Hepatocyte (in vitro differentiated cells): ENCODE data around the gene ATAT1. TPM values are rescaled to one million over a fixed set of nuclear protein-coding genes. Genes with fewer than 3 reads are reported as not detected.

Experiments
- DNase-seq: peaks from one replicate; pipeline ENCODE4 v3.0.0-alpha.2; 2016; ENCODE audit warnings: low spot score
- H2AFZ ChIP-seq: fragments of 200-600 bp; sonication (generic); 2 replicates; pipeline ENCODE4 v1.6.0; 2016; ENCODE audit warnings: antibody characterized with exemption, mild to moderate bottlenecking
- H3K27ac ChIP-seq: fragments of 200-600 bp; sonication (generic); 2 replicates; pipeline ENCODE4 v1.5.1; 2016; ENCODE audit warnings: mild to moderate bottlenecking
- H3K27me3 ChIP-seq: fragments of 200-600 bp; sonication (generic); 2 replicates; pipeline ENCODE4 v1.6.1; 2016
- H3K36me3 ChIP-seq: fragments of 200-600 bp; sonication (generic); replicated peaks from 2 replicates; pipeline ENCODE4 v1.5.1; 2016; ENCODE audit warnings: low read depth; ENCODE audit not compliant: insufficient read depth
- H3K4me1 ChIP-seq: fragments of 200-600 bp; sonication (generic); 2 replicates; pipeline ENCODE4 v1.5.1; 2016; ENCODE audit warnings: mild to moderate bottlenecking, moderate library complexity; ENCODE audit not compliant: insufficient read depth
- H3K4me2 ChIP-seq: fragments of 200-600 bp; sonication (generic); 2 replicates; pipeline ENCODE4 v1.6.0; 2016
- H3K4me3 ChIP-seq: fragments of 200-600 bp; sonication (generic); 2 replicates; pipeline ENCODE4 v1.5.1; 2016; ENCODE audit warnings: mild to moderate bottlenecking
- H3K79me2 ChIP-seq: fragments of 200-600 bp; sonication (generic); 2 replicates; pipeline ENCODE4 v1.6.0; 2017; ENCODE audit warnings: mild to moderate bottlenecking
- H3K9me2 ChIP-seq: fragments of 200-600 bp; sonication (generic); replicated peaks from 2 replicates; pipeline ENCODE4 v1.6.0; 2017; ENCODE audit warnings: mild to moderate bottlenecking; ENCODE audit not compliant: insufficient read depth
- H3K9me3 ChIP-seq: fragments of 200-600 bp; sonication (generic); 2 replicates; pipeline ENCODE4 v1.5.1; 2016; ENCODE audit warnings: low read depth, mild to moderate bottlenecking
- H4K20me1 ChIP-seq: fragments of 200-600 bp; sonication (generic); 2 replicates; pipeline ENCODE4 v1.6.0; 2016; ENCODE audit warnings: mild to moderate bottlenecking; ENCODE audit not compliant: insufficient read depth, poor library complexity, severe bottlenecking
- EZH2 ChIP-seq: fragments of 200-600 bp; sonication (generic); IDR thresholded peaks from 2 replicates; pipeline ENCODE4 v1.6.1; 2016; ENCODE audit warnings: antibody characterized with exemption, mild to moderate bottlenecking, borderline replicate concordance
- EZH2phosphoT487 ChIP-seq: fragments of 200-600 bp; sonication (generic); IDR thresholded peaks from one replicate; pipeline ENCODE4 v1.6.1; 2018; ENCODE audit warnings: antibody characterized with exemption, mild to moderate bottlenecking, low read depth, moderate library complexity; ENCODE audit not compliant: unreplicated experiment, severe bottlenecking
- WGBS: methylation state at CpG from one replicate; pipeline ENCODE4 v1.1.6; 2016; ENCODE audit warnings: low lambda C conversion rate; ENCODE audit errors: missing lambda C conversion rate; 5-methylcytosine and 5-hydroxymethylcytosine counted together
- polyA plus RNA-seq: library from polyadenylated mRNA; unstranded; fragments of >200 nt; fragmentation: Nextera tagmentation; extraction: Ambion mirVana; gene quantifications from 2 replicates; pipeline ENCODE4 v1.2.1, GENCODE V29; 2016
- total RNA-seq: library from RNA; depleted of rRNA; stranded (reverse); fragments of >200 nt; gene quantifications from 2 replicates; pipeline ENCODE4 v1.2.3, GENCODE V29; 2014
- TF ChIP-seq, protein P1 (sequence below): fragments of 200-600 bp; sonication (generic); IDR thresholded peaks from 2 replicates; pipeline ENCODE4 v1.5.1; 2016; ENCODE audit warnings: antibody characterized with exemption, mild to moderate bottlenecking; ENCODE audit not compliant: poor library complexity

The ATAT1 gene
- total and polyA plus RNA-seq, 2 experiments from 2014 or later: 7.0 to 18.3 TPM

DNA sequence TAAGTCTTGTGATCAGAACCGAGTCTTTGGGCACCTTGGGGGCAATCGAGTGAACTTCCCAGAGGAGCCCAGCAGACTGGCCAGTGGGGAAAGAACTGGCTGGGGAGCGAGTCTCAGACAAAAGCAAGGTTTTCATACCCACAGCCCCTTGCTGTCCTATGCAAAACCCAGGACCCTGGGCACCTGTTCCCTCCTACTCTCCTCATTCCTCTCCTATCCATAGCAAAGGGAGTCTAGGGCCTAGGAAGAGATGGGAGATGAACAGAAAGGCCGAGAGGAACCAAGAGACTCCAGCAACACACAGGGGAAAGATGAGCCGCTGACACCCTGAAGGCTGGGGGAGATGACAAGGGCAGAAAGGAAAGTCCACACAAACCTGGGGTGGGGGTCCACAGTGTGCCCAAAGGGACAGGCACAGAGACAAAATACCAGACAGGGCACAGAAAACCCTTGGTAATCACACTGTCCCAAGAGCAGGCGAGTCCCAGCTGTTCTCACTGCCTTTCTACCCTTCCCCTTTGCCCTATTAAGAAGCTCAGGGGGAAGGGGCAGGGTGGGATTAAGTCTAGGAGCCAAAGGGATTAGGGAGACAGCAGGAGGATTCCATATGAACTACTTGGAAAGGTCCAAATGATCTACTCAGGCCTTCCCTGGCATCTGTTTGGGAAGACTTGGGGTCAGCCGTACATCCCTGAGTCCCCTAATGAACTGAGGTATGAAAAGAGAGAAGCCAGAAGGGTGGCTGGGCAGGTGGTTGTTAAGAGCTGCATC lies 53.3 kb downstream of the ATAT1 start:
- no peak overlapping the region for H3K27ac ChIP-seq
- no peak for DNase-seq
- peaks cover 43% of the 10 kb centered on the region for H3K79me2 ChIP-seq
- H3K36me3 ChIP-seq: no peaks in the 10 kb centered on the region
- peaks cover 25% of the 10 kb centered on the region for H3K4me1 ChIP-seq
- H3K27me3 ChIP-seq: no peaks in the 10 kb centered on the region
- no peaks in the 10 kb centered on the region for H3K9me3 ChIP-seq
- H3K4me2 ChIP-seq: no peak overlapping the region
- H4K20me1 ChIP-seq: no peaks in the 10 kb centered on the region
- 77% methylated on average over 7 of the region's 7 CpGs for WGBS
- H3K9me2 ChIP-seq: no peaks in the 10 kb centered on the region
- TF ChIP-seq EZH2: no peak
- no peak for TF ChIP-seq EZH2phosphoT487
- TF ChIP-seq, protein P1, sequence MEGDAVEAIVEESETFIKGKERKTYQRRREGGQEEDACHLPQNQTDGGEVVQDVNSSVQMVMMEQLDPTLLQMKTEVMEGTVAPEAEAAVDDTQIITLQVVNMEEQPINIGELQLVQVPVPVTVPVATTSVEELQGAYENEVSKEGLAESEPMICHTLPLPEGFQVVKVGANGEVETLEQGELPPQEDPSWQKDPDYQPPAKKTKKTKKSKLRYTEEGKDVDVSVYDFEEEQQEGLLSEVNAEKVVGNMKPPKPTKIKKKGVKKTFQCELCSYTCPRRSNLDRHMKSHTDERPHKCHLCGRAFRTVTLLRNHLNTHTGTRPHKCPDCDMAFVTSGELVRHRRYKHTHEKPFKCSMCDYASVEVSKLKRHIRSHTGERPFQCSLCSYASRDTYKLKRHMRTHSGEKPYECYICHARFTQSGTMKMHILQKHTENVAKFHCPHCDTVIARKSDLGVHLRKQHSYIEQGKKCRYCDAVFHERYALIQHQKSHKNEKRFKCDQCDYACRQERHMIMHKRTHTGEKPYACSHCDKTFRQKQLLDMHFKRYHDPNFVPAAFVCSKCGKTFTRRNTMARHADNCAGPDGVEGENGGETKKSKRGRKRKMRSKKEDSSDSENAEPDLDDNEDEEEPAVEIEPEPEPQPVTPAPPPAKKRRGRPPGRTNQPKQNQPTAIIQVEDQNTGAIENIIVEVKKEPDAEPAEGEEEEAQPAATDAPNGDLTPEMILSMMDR: no peak
- H2AFZ ChIP-seq: no peak overlapping the region
- no peak overlapping the region for H3K4me3 ChIP-seq

DNA sequence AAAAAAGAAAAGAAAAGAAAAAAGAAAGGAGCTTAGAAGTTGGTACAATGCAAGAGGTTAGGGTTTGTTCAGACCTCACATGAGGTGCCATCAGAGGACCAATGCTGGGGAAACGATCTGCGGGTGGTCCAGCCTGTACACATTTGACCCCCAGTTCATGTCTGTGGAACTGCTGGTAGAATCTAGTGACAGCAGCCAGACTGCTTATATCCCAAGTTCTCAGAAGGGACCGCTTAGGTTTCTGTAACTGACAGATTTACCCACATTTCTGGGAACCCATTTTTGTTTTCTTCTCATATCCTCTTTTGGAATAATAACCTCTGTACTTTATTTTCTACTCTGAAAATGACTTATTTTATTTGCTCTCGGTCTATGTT lies 55.1 kb downstream of the ATAT1 start:
- Histone ChIP-seq H3K4me3 (no peak overlapping the region), H3K4me2 (peak overlapping the region; percentile 93), H3K9me3 (no peaks in the 10 kb centered on the region), H2AFZ (no peak overlapping the region), H3K36me3 (no peaks in the 10 kb centered on the region), H3K79me2 (peaks cover 58% of the 10 kb centered on the region), H3K27me3 (no peaks in the 10 kb centered on the region), H4K20me1 (peaks cover 4% of the 10 kb centered on the region), H3K9me2 (no peaks in the 10 kb centered on the region), H3K27ac (peak overlapping the region; percentile 89), H3K4me1 (peaks cover 37% of the 10 kb centered on the region)
- WGBS: 83% methylated on average over 4 of the region's 4 CpGs
- TF ChIP-seq EZH2: no peak
- TF ChIP-seq EZH2phosphoT487: no peak
- TF ChIP-seq, protein P1: no peak
- no peak for DNase-seq

DNA sequence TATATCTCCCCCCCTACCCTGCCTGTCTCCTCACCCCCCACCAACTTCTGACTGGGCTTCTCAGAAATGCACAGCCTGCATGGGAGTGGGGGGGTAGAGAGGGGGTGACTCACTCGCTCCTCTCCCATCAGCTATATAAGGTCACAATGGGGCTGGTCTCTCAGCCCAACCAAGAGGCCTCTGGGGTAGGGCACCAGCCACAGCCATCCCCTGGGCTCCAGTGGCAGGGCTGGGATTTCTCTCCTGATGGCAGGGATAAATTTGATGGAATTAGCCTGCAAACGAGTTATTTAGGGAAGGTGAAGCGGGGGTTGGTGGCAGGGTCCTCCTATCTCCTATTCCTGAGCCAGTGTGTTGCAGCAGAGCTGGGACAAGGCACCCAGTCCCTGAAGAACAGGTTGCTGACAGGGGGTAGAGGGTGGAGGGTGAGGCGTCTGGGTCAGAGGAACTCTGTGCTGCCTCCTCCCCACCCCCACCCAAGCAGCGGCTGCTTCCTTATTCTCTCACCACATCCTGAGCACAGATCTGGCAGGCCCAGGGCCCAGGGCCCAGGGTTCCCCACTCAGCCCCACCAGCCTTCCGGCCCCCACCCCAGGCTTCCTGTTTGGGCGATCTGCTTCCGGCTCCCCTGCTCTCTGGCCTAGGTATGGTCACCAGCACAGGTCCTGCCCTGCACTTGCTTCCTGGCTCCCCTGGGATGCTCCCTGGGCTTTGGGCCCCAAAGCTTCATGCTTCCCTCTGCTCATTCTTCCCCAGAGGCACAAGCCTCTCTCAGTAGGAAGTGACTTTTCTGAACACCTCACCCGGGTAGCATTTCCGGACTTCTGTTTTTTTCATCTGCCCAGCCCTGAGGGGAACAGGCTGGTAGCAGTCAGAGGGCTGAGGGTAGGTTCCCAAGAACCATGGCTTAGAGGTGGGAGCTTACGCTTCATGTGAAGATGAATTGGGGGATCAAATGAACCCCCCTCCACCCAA lies 55.8 kb downstream of the ATAT1 start:
- H3K9me3 ChIP-seq: no peaks in the 10 kb centered on the region
- H2AFZ ChIP-seq: no peak overlapping the region
- peak overlapping the region; percentile 93 for H3K4me2 ChIP-seq
- peaks cover 4% of the 10 kb centered on the region for H4K20me1 ChIP-seq
- 42% methylated on average over 11 of the region's 11 CpGs for WGBS
- H3K4me3 ChIP-seq: no peak overlapping the region
- no peaks in the 10 kb centered on the region for H3K9me2 ChIP-seq
- no peak for TF ChIP-seq EZH2
- TF ChIP-seq EZH2phosphoT487: no peak
- TF ChIP-seq, protein P1: no peak
- peak; percentile 76 for DNase-seq
- no peaks in the 10 kb centered on the region for H3K27me3 ChIP-seq
- H3K36me3 ChIP-seq: no peaks in the 10 kb centered on the region
- H3K27ac ChIP-seq: peak overlapping the region; percentile 89
- H3K4me1 ChIP-seq: peaks cover 38% of the 10 kb centered on the region
- peaks cover 58% of the 10 kb centered on the region for H3K79me2 ChIP-seq
